GM12864 (cell line): ENCODE data around the gene IKZF3.

Experiments used
- DNase-seq: peaks from one replicate; pipeline ENCODE4 v3.0.0-alpha.2; 2011; ENCODE audit warnings: low read depth
- H3K4me3 ChIP-seq: 2 replicates; pipeline ENCODE4 v1.5.1; 2011; ENCODE audit warnings: mild to moderate bottlenecking, low read depth, low read length, control low read depth
- CTCF ChIP-seq: IDR thresholded peaks from 2 replicates; pipeline ENCODE4 v1.5.1; 2011; ENCODE audit warnings: low read depth, mild to moderate bottlenecking, moderate library complexity, low read length, control low read depth, inconsistent platforms; ENCODE audit errors: missing control alignments

The IKZF3 gene

GRCh38 chr17:39738568-39738901 is 125.6 kb downstream of the IKZF3 start:
- no peak for DNase-seq
- no peak for TF ChIP-seq CTCF
- no peak overlapping the region for H3K4me3 ChIP-seq

GRCh38 chr17:39737760-39738567 is 126.1 kb downstream of the IKZF3 start, which contains the start of gene GRB7:
Gene GRB7, plus strand, starts transcription at chr17:39737938. Its CDS starts 4,364 bp downstream, at chr17:39742302.
- no peak for TF ChIP-seq CTCF
- DNase-seq, result no peak
- H3K4me3 ChIP-seq, result no peak within 1 kb of the TSS

GRCh38 chr17:39737206-39737759 is 126.8 kb downstream of the IKZF3 start:
- no peak overlapping the region for H3K4me3 ChIP-seq

GRCh38 chr17:39736319-39737165 is 127.6 kb downstream of the IKZF3 start:
- no peak for TF ChIP-seq CTCF
- no peak for DNase-seq
- no peak overlapping the region for H3K4me3 ChIP-seq

More at GRCh38 chr17:39737206-39737759, 126.8 kb downstream of the IKZF3 start:
- DNase-seq, result no peak
- no peak for TF ChIP-seq CTCF

- no peak for DNase-seq
- H3K4me3 ChIP-seq, result no peak overlapping the region
- TF ChIP-seq CTCF, result no peak
These were observed 128.2 kb downstream of the IKZF3 start for GRCh38 chr17:39735882-39736281.

GRCh38 chr17:39732586-39732985 is 131.5 kb downstream of the IKZF3 start:
- H3K4me3 ChIP-seq, result no peak overlapping the region
- no peak for DNase-seq
- TF ChIP-seq CTCF, result no peak
